T-helper 2 cell (primary cell): ENCODE measurements around the gene CACNA2D2.

Experiments
- DNase-seq, 5 experiments: peaks; one replicate each; pipeline versions ENCODE4 v3.0.0 to v3.0.0-alpha.2; 2012 to 2022

The CACNA2D2 gene

GRCh38 chr3:50392101-50392715, 111.2 kb downstream of the CACNA2D2 start:
- DNase-seq, result no peak

- no peak for DNase-seq
Observed at GRCh38 chr3:50390508-50391224, 112.8 kb downstream of the CACNA2D2 start.

- no peak for DNase-seq
Observed at GRCh38 chr3:50389414-50389767, 114.0 kb downstream of the CACNA2D2 start.

GRCh38 chr3:50388720-50389413, 114.6 kb downstream of the CACNA2D2 start:
- DNase-seq, result no peak

- no peak for DNase-seq
Observed at GRCh38 chr3:50388016-50388719, 115.3 kb downstream of the CACNA2D2 start.

- no peak for DNase-seq
Observed at GRCh38 chr3:50385754-50386153, 117.7 kb downstream of the CACNA2D2 start.

- DNase-seq, result no peak
Observed at GRCh38 chr3:50383750-50384149, 119.7 kb downstream of the CACNA2D2 start.

- DNase-seq, result no peak
Observed at GRCh38 chr3:50382722-50383121, 120.7 kb downstream of the CACNA2D2 start.

- no peak for DNase-seq
Observed at GRCh38 chr3:50381383-50381782, 122.1 kb downstream of the CACNA2D2 start.

GRCh38 chr3:50380405-50381085, 122.9 kb downstream of the CACNA2D2 start:
- no peak for DNase-seq

- no peak for DNase-seq
Observed at GRCh38 chr3:50378757-50379156, 124.7 kb downstream of the CACNA2D2 start.

GRCh38 chr3:50378024-50378423, 125.4 kb downstream of the CACNA2D2 start:
- no peak for DNase-seq

GRCh38 chr3:50375258-50375931, 128.0 kb downstream of the CACNA2D2 start:
- no peak for DNase-seq

- no peak for DNase-seq
Observed at GRCh38 chr3:50374363-50375257, 128.8 kb downstream of the CACNA2D2 start.

- no peak for DNase-seq
Observed at GRCh38 chr3:50373146-50374051, 130.0 kb downstream of the CACNA2D2 start.

GRCh38 chr3:50372349-50372748, 131.1 kb downstream of the CACNA2D2 start:
- no peak for DNase-seq

GRCh38 chr3:50371133-50371685, 132.2 kb downstream of the CACNA2D2 start:
- peak in 1 of 5 experiments; percentile 50 for DNase-seq

- DNase-seq, result no peak
Observed at GRCh38 chr3:50370594-50370993, 132.8 kb downstream of the CACNA2D2 start.

- DNase-seq, result no peak
Observed at GRCh38 chr3:50369012-50369670, 134.3 kb downstream of the CACNA2D2 start.
